Transverse colon (tissue), 4 donors: ENCODE data around the gene WIPF3. TPM values are rescaled to one million over a fixed set of nuclear protein-coding genes. Genes with fewer than 3 reads are reported as not detected.

Experiments
- DNase-seq: peaks from one replicate; pipeline ENCODE4 v3.0.0-alpha.2; 2019
- H3K27ac ChIP-seq, 4 donors: fragments of 200-600 bp; sonication (generic); 2 replicates each; pipeline ENCODE4 v1.5.1; 2016 to 2018; ENCODE audit warnings: inconsistent platforms in 4 of 4
- H3K27me3 ChIP-seq: fragments of 200-600 bp; sonication (generic); 2 replicates; pipeline ENCODE4 v1.5.1; 2017; ENCODE audit warnings: inconsistent platforms
- H3K36me3 ChIP-seq, 4 donors: fragments of 200-600 bp; sonication (generic); 2 replicates each; pipeline ENCODE4 v1.5.1; 2017 to 2019; ENCODE audit warnings: inconsistent platforms in 4 of 4
- H3K4me1 ChIP-seq, 4 donors: fragments of 200-600 bp; sonication (generic); 2 replicates each; pipeline ENCODE4 v1.5.1; 2017 to 2020; ENCODE audit warnings: inconsistent platforms in 4 of 4
- H3K4me3 ChIP-seq, 4 donors: fragments of 200-600 bp; sonication (generic); 1 replicate in 1 of 4; 2 replicates in 3 of 4; pipeline versions ENCODE4 v1.5.1 to v1.6.1; 2017 to 2019; ENCODE audit warnings: inconsistent platforms in 4 of 4
- H3K9me3 ChIP-seq, 2 donors: fragments of 200-600 bp; sonication (generic); 2 replicates each; pipeline ENCODE4 v1.5.1; 2017 to 2019; ENCODE audit warnings: inconsistent platforms in 2 of 2
- EP300 ChIP-seq: sonication (generic); formaldehyde crosslinking; IDR thresholded peaks from one replicate; pipeline ENCODE4 v1.6.1; 2017; ENCODE audit warnings: antibody characterized with exemption, low read depth
- POLR2A ChIP-seq: fragments of 450-650 bp; IDR thresholded peaks from one replicate; pipeline ENCODE4 v1.6.1; 2016; ENCODE audit warnings: antibody characterized with exemption, mild to moderate bottlenecking, moderate library complexity
- POLR2AphosphoS5 ChIP-seq, 3 donors: sonication (generic); formaldehyde crosslinking; IDR thresholded peaks; one replicate each; pipeline ENCODE4 v1.6.1; 2016; ENCODE audit warnings: antibody characterized with exemption in 3 of 3
- WGBS, 2 donors: methylation state at CpG; one replicate each; pipeline ENCODE4 v1.1.5; 2018; ENCODE audit warnings: low coverage in 1 of 2; 5-methylcytosine and 5-hydroxymethylcytosine counted together
- in situ Hi-C, 4 donors: fragments of 200-750 bp; cut with MboI; loops; one replicate each; pipeline versions ENCODE4 v1.15.0 to v1.15.1; 2017; ENCODE audit warnings: low sequenced_read_pairs in 3 of 4, low pct_ligation_motif_present in 1 of 4, low pct_unique_long_range_greater_than_20kb in 1 of 4
- intact Hi-C: fragments of 100-400 bp; cut with DNase I; formaldehyde crosslinking; loops from one replicate; pipeline ENCODE4 v1.15.1; 2023; ENCODE audit warnings: low total_unique reads
- total RNA-seq, 4 donors: library from RNA; depleted of rRNA; stranded (reverse); fragments of >200 nt; gene quantifications; one replicate each; pipeline ENCODE4 v1.1.0, GENCODE V29; 2016
- TF ChIP-seq, protein P1 (sequence below), 5 experiments: fragments of 200-600 bp in 3 of 5; fragments of 450-650 bp in 2 of 5; sonication (generic) in 3 of 5; IDR thresholded peaks; 1 replicate in 2 of 5; 2 replicates in 3 of 5; pipeline ENCODE4 v1.5.1; 2016 to 2017; ENCODE audit warnings: antibody characterized with exemption in 5 of 5, inconsistent platforms in 3 of 5, mild to moderate bottlenecking in 2 of 5, moderate library complexity in 1 of 5

Gene WIPF3
- total RNA-seq, 4 donors from 2014 or later: 0.41 to 3.7 TPM; not detected in 2

DNA sequence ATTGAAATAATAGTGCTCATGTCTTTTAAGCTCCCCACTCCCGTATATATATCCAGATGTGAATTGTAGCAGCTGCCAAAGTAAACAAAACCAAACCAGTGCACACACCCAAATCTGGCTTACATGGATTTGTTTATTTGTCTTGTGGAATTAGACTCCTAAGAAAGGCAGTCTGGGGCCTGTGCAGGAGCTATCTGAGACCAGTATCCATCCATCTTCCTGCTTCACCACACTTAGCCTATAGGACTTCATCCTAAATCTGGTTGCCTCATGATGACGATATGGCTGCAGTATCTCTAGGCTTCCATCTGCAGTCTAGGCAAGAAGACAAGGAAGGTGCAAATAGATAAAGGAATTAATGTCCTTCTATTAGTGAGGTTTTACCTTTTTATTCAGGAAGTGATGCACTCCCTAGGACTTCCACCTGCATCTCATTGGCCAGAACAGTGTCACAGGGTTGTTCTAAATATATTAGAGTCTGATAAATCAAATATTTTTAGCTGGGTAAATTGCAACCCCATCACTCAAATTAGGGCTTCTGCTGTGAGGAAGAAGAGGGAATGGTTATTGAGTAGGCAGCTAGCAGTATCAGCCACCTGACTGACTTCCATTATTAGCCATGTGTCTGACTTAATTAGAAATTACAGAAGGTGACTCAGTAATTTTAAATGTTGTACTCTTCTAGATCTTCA, 6.0 kb downstream of the WIPF3 start:
- intact Hi-C loops (no loop called here), in situ Hi-C loops (no loop called here)
- Histone ChIP-seq H3K4me3 (no peak overlapping the region), H3K9me3 (no peaks in the 10 kb centered on the region), H3K27me3 (peaks cover 33% of the 10 kb centered on the region), H3K4me1 (peaks cover 0 to 17% (median 7%) of the 10 kb centered on the region in 4 donors), H3K27ac (no peak overlapping the region), H3K36me3 (no peaks in the 10 kb centered on the region)
- no peak for TF ChIP-seq POLR2AphosphoS5 (IDR thresholded peaks at IDR 0.05)
- TF ChIP-seq EP300: no peak
- TF ChIP-seq POLR2A: no peak
- TF ChIP-seq, protein P1, sequence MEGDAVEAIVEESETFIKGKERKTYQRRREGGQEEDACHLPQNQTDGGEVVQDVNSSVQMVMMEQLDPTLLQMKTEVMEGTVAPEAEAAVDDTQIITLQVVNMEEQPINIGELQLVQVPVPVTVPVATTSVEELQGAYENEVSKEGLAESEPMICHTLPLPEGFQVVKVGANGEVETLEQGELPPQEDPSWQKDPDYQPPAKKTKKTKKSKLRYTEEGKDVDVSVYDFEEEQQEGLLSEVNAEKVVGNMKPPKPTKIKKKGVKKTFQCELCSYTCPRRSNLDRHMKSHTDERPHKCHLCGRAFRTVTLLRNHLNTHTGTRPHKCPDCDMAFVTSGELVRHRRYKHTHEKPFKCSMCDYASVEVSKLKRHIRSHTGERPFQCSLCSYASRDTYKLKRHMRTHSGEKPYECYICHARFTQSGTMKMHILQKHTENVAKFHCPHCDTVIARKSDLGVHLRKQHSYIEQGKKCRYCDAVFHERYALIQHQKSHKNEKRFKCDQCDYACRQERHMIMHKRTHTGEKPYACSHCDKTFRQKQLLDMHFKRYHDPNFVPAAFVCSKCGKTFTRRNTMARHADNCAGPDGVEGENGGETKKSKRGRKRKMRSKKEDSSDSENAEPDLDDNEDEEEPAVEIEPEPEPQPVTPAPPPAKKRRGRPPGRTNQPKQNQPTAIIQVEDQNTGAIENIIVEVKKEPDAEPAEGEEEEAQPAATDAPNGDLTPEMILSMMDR (IDR thresholded peaks at IDR 0.05): no peak
- 55% methylated on average over 2 of the region's 2 CpGs; no CpG with 5 or more reads in 1 of the 2 donors for WGBS, 2 donors
- no peak for DNase-seq

DNA sequence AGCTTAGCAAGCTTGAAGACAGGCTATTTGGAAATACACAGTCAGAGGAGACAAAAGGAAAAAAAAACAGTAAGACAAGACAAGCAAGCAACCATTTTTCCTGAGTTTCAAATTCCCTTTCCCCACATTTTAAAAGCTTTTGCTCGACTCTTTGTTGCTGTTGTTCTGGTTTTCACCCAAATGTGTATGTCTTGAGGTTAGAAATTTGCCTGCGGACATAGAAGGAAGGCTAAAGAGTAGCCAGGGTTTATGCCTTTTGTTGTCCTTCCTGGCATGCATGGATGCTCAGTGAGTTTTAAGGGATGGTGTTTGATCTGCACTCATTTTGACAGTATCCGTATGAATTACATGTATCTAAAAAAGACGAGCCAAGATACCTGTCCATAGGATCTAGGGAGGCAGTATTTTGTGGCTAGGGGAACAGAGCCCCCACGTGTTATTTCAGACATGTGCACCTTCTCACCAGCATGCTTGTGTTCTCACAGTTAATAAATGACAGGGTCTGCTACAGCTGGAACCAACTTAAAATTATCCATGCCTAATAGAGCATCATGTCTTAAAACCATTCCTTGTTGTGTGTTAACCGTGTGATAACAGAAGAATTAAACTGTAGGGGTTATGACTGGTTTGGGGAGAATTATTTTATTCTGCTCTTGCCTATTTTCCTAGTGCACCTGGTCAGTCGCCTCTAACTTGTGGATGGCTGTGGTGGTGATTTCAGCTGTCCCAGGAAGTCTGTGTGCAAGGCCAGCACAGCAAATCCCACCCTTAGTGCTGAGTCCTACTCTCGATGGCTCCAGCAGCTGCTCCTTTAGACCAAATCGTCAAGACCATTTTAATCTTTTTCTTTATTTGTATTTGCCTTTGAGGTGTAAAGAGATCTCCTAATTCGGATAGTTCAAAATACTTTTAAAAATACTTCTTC, 9.1 kb downstream of the WIPF3 start:
- no peak for DNase-seq
- TF ChIP-seq, protein P1 (IDR thresholded peaks at IDR 0.05): no peak
- TF ChIP-seq POLR2AphosphoS5 (IDR thresholded peaks at IDR 0.05) (no peak), EP300 (no peak), POLR2A (no peak)
- Histone ChIP-seq H3K36me3 (no peaks in the 10 kb centered on the region), H3K4me3 (no peak overlapping the region), H3K9me3 (no peaks in the 10 kb centered on the region), H3K27ac (no peak overlapping the region), H3K4me1 (peaks cover 0 to 8% (median 2%) of the 10 kb centered on the region in 4 donors), H3K27me3 (peaks cover 11% of the 10 kb centered on the region)
- WGBS, 2 donors: 76 to 82% methylated on average over 7 to 10 of the region's 10 CpGs
- intact Hi-C loops (no loop called here), in situ Hi-C loops (no loop called here)

- H3K27ac ChIP-seq: no peak overlapping the region
- in situ Hi-C loops: no loop called here
- no peaks in the 10 kb centered on the region for H3K9me3 ChIP-seq
- H3K27me3 ChIP-seq: peaks cover 17% of the 10 kb centered on the region
- H3K36me3 ChIP-seq: no peaks in the 10 kb centered on the region
- H3K4me3 ChIP-seq: no peak overlapping the region
- TF ChIP-seq, protein P1 (IDR thresholded peaks at IDR 0.05): no peak
- TF ChIP-seq POLR2A (no peak), EP300 (no peak), POLR2AphosphoS5 (IDR thresholded peaks at IDR 0.05) (no peak)
- 91 to 98% methylated on average over 5 to 6 of the region's 6 CpGs for WGBS, 2 donors
- H3K4me1 ChIP-seq: no peaks in the 10 kb centered on the region
- intact Hi-C loops: no loop called here
- no peak for DNase-seq
Measured at GRCh38 chr7:29818308-29818707, 12.0 kb downstream of the WIPF3 start.

DNA sequence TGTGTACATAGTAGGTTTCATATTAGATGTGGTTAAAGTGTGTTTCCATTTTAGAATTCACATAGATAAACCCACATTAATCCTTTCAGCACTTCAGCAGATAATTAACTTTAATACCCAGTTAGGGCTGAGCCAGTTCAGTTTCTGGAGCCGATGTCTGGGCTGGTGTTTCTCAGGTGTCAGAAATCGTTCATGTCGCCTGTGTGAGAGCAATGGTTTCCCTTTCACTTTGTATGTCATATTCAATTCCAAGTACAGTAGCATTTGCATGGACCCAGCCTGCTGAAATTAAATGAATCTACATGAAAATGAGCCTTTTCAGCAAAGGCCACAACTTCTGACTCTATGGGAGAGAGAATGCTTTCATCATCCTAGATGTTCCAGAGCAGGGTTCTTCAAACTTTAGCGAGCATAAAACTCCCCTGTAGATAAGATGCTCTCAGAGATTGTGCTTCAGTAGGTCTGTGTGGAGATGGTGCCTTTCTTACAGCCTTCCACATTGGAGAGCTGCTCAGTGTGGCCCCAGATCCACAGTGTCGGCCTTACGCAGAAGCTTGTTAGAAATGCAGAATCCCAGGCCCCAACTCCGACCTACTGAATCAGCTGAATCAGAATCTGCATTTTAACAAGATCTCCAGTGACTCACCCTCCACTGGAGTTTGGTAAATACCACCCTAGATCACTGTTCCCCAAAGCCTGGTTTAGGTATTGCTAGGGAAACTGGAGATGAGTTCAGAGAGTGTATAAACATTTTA, 19.6 kb downstream of the WIPF3 start:
- Histone ChIP-seq H3K27me3 (peaks cover 6% of the 10 kb centered on the region), H3K9me3 (no peaks in the 10 kb centered on the region), H3K36me3 (no peaks in the 10 kb centered on the region), H3K4me3 (no peak overlapping the region), H3K4me1 (no peaks in the 10 kb centered on the region), H3K27ac (no peak overlapping the region)
- no peak for DNase-seq
- intact Hi-C loops (no loop called here), in situ Hi-C loops (no loop called here)
- 60 to 64% methylated on average over 1 to 7 of the region's 7 CpGs for WGBS, 2 donors
- TF ChIP-seq, protein P1 (IDR thresholded peaks at IDR 0.05): no peak
- no peak for TF ChIP-seq POLR2AphosphoS5 (IDR thresholded peaks at IDR 0.05)
